Endothelial cell of umbilical vein (primary cell): ENCODE results near the gene MRGPRF. TPM values are rescaled to one million over a fixed set of nuclear protein-coding genes. Genes with fewer than 3 reads are reported as not detected.
"Not testable (repeated sequence)": the region's sequence is repeated elsewhere in the genome, so short reads cannot be mapped to it uniquely, and the experiment has no call there.

Experiments
- BruUV-seq: library from RNA; stranded (reverse); fragments of 400-500 nt; replicated peaks from 2 replicates; lab custom pipeline; 2021; lab: Mats Ljungman, UMichigan
- CTCF ChIA-PET: fragments of 300-600, 350-600 bp; sonication (Branson Sonifier 250); formaldehyde crosslinking; loops from one replicate; lab custom pipeline; 2021; ENCODE audit warnings: antibody characterized with exemption, inconsistent platforms; lab: Charles Lee
- POLR2A ChIA-PET: fragments of 300-600, 350-600 bp; sonication (Branson Sonifier 250); formaldehyde crosslinking; loops from one replicate; lab custom pipeline; 2021; ENCODE audit warnings: antibody characterized with exemption, inconsistent platforms; lab: Charles Lee
- DNase-seq: peaks from one replicate; pipeline ENCODE4 v3.0.0-alpha.2; 2011; ENCODE audit warnings: low read depth, low spot score
- FAIRE-seq: peaks from 2 replicates; lab custom pipeline; 2011; peaks lifted over from hg19 to GRCh38; lab: Jason Lieb, UNC
- H2AFZ ChIP-seq: 2 replicates; pipeline ENCODE4 v1.6.0; 2012; ENCODE audit warnings: low read depth, low read length, control low read depth, inconsistent platforms
- H3K27ac ChIP-seq: 2 replicates; pipeline ENCODE4 v1.5.1; 2011; ENCODE audit warnings: low read depth, mild to moderate bottlenecking, control low read depth, low read length, moderate library complexity; ENCODE audit not compliant: insufficient read depth
- H3K27me3 ChIP-seq, 2 experiments: 2 replicates each; pipeline versions ENCODE4 v1.6.0 to v1.6.1; 2011; ENCODE audit warnings: low read length in 2 of 2, mixed read lengths in 1 of 2; ENCODE audit not compliant: control insufficient read depth in 2 of 2, insufficient read depth in 2 of 2
- H3K36me3 ChIP-seq, 2 experiments: 2 replicates in 1 of 2; 3 replicates in 1 of 2; pipeline ENCODE4 v1.5.1; 2011; ENCODE audit warnings: low read length in 2 of 2, mild to moderate bottlenecking in 1 of 2, moderate library complexity in 1 of 2; ENCODE audit not compliant: control insufficient read depth in 2 of 2, insufficient read depth in 2 of 2; ENCODE audit errors: extremely low read depth in 1 of 2
- H3K4me1 ChIP-seq: 3 replicates; pipeline ENCODE4 v1.5.1; 2011; ENCODE audit warnings: mild to moderate bottlenecking, low read length; ENCODE audit not compliant: control insufficient read depth, insufficient read depth; ENCODE audit errors: extremely low read depth
- H3K4me2 ChIP-seq: 2 replicates; pipeline ENCODE4 v1.6.1; 2011; ENCODE audit warnings: low read length, control low read depth, mixed read lengths; ENCODE audit not compliant: insufficient read depth
- H3K4me3 ChIP-seq, 3 experiments: fragments of 200-600 bp in 1 of 3; sonication (generic), shearing (Covaris generic) in 1 of 3; replicated peaks in 1 of 3; 2 replicates each; pipeline ENCODE4 v1.5.1; 2011 to 2016; ENCODE audit warnings: control low read depth in 3 of 3, low read length in 3 of 3, mild to moderate bottlenecking in 2 of 3, inconsistent platforms in 1 of 3, low read depth in 1 of 3, moderate library complexity in 1 of 3; ENCODE audit not compliant: insufficient read depth in 1 of 3
- H3K79me2 ChIP-seq: 2 replicates; pipeline ENCODE4 v1.6.0; 2012; ENCODE audit warnings: low read length, inconsistent platforms; ENCODE audit not compliant: control insufficient read depth, insufficient read depth
- H3K9ac ChIP-seq: replicated peaks from 2 replicates; pipeline ENCODE3; 2011; ENCODE audit warnings: low read length, control low read depth; ENCODE audit not compliant: insufficient read depth; ENCODE audit errors: extremely low read depth
- H3K9me1 ChIP-seq: replicated peaks from 3 replicates; pipeline ENCODE4 v1.6.0; 2011; ENCODE audit warnings: mild to moderate bottlenecking, low read length; ENCODE audit not compliant: control insufficient read depth, insufficient read depth; ENCODE audit errors: extremely low read depth
- H3K9me3 ChIP-seq: replicated peaks from 2 replicates; pipeline ENCODE4 v1.5.1; 2012; ENCODE audit warnings: low read length, inconsistent platforms; ENCODE audit not compliant: control insufficient read depth, insufficient read depth
- H4K20me1 ChIP-seq: replicated peaks from 2 replicates; pipeline ENCODE3; 2011; ENCODE audit warnings: mild to moderate bottlenecking, low read length; ENCODE audit not compliant: control insufficient read depth, insufficient read depth; ENCODE audit errors: extremely low read depth
- CTCF ChIP-seq, 2 donors: IDR thresholded peaks; 1 replicate in 1 of 2; 2 replicates in 1 of 2; pipeline ENCODE4 v1.5.1; 2011; ENCODE audit warnings: low read length in 2 of 2, mild to moderate bottlenecking in 2 of 2, moderate library complexity in 2 of 2, control low read depth in 1 of 2, inconsistent platforms in 1 of 2, low read depth in 1 of 2; ENCODE audit not compliant: insufficient read depth in 1 of 2; ENCODE audit errors: extremely low read depth in 1 of 2
- EZH2 ChIP-seq: IDR thresholded peaks from 2 replicates; pipeline ENCODE4 v1.6.1; 2012; ENCODE audit warnings: borderline replicate concordance, low read depth, mild to moderate bottlenecking, moderate library complexity, low read length, inconsistent platforms; ENCODE audit not compliant: severe bottlenecking
- FOS ChIP-seq: IDR thresholded peaks from 2 replicates; pipeline ENCODE4 v1.6.1; 2011; ENCODE audit warnings: mild to moderate bottlenecking, low read length, moderate library complexity, borderline replicate concordance; ENCODE audit not compliant: insufficient read depth
- GATA2 ChIP-seq: IDR thresholded peaks from 2 replicates; pipeline ENCODE4 v1.7.0; 2011; ENCODE audit warnings: low read depth, mild to moderate bottlenecking, moderate library complexity, mixed read lengths, low read length; ENCODE audit not compliant: insufficient read length, insufficient read depth
- JUN ChIP-seq: IDR thresholded peaks from 2 replicates; pipeline ENCODE4 v1.6.1; 2011; ENCODE audit warnings: borderline replicate concordance, low read depth; ENCODE audit not compliant: insufficient read length, insufficient read depth
- MAX ChIP-seq: IDR thresholded peaks from 2 replicates; pipeline ENCODE4 v1.6.1; 2011; ENCODE audit not compliant: insufficient read depth, insufficient read length
- MYC ChIP-seq: IDR thresholded peaks from one replicate; pipeline ENCODE4 v1.6.1; 2011; ENCODE audit warnings: mild to moderate bottlenecking, low read depth, low read length
- POLR2A ChIP-seq: IDR thresholded peaks from 2 replicates; pipeline ENCODE4 v1.6.1; 2012; ENCODE audit warnings: low read depth, mild to moderate bottlenecking, control low read depth, low read length
- POLR2AphosphoS5 ChIP-seq: IDR thresholded peaks from 2 replicates; pipeline ENCODE4 v1.6.1; 2012; ENCODE audit warnings: low read depth, mild to moderate bottlenecking, control low read depth, low read length, moderate library complexity; ENCODE audit not compliant: insufficient read depth
- dilution Hi-C: fragments of 300-500 bp; cut with MboI; formaldehyde crosslinking; loops from one replicate; pipeline ENCODE4 v1.15.0; 2019; ENCODE audit warnings: low sequenced_read_pairs; ENCODE audit not compliant: extremely low pct_ligation_motif_present
- intact Hi-C: fragments of 100-400 bp; cut with micrococcal nuclease; formaldehyde crosslinking; loops from one replicate; pipeline ENCODE4 v1.10.0; 2022
- polyA plus RNA-seq, 4 experiments: library from polyadenylated mRNA; depleted of rRNA in 3 of 4; stranded (reverse) in 3 of 4; unstranded in 1 of 4; fragments of >200 nt; gene quantifications; 2 replicates each; pipeline versions ENCODE4 v1.2.1 to v1.2.3, GENCODE V29; 2011 to 2012; ENCODE audit warnings: missing spikeins in 1 of 4
- total RNA-seq: library from RNA; stranded (reverse); gene quantifications from 2 replicates; pipeline ENCODE4 v1.2.3, GENCODE V29; 2021

The MRGPRF gene
- total and polyA plus RNA-seq, 2 donors (not counting 3 experiments of a cell fraction or from before 2014, with no cell fraction given) = not detected

- no peaks in the 10 kb centered on the region for H3K9me3 ChIP-seq
- no peak overlapping the region for H3K4me2 ChIP-seq
- H3K27me3 ChIP-seq = peaks cover 0 to 8% of the 10 kb centered on the region in 2 experiments
- no peaks in the 10 kb centered on the region for H3K79me2 ChIP-seq
- no peaks in the 10 kb centered on the region for H3K4me1 ChIP-seq
- intact Hi-C loops = no loop called here
- POLR2A ChIA-PET = no interaction called here
- dilution Hi-C loops = no loop called here
- H3K9ac ChIP-seq = no peak overlapping the region
- FAIRE-seq (peak; percentile 70), DNase-seq (peak; percentile 12)
- no peaks in the 10 kb centered on the region for H3K9me1 ChIP-seq
- CTCF ChIA-PET = no interaction called here
- no peaks in the 10 kb centered on the region for H3K36me3 ChIP-seq
- peak overlapping the region; percentile 32 for H2AFZ ChIP-seq
- H3K4me3 ChIP-seq = no peak overlapping the region
- TF ChIP-seq JUN (no peak), MAX (no peak), GATA2 (no peak), POLR2A (no peak), EZH2 (no peak), POLR2AphosphoS5 (no peak), FOS (no peak), MYC (no peak), CTCF (IDR thresholded peaks at IDR 0.05; ENCODE audit: extremely low read depth in 1 of 2, insufficient read depth in 1 of 2, low read depth in 1 of 2, low read length in 2 of 2) (no peak)
- H3K27ac ChIP-seq = no peak overlapping the region
- no TSS peak for BruUV-seq
- H4K20me1 ChIP-seq = no peaks in the 10 kb centered on the region
Observed at GRCh38 chr11:68974421-68975194, 38.4 kb downstream of the MRGPRF start.

- dilution Hi-C loops, CTCF ChIA-PET, DNase-seq, intact Hi-C loops, H3K4me1 ChIP-seq, BruUV-seq, POLR2A ChIA-PET, H3K9me1 ChIP-seq, H4K20me1 ChIP-seq, H3K27ac ChIP-seq, H3K36me3 ChIP-seq, H3K9me3 ChIP-seq, FAIRE-seq, H2AFZ ChIP-seq, H3K79me2 ChIP-seq, H3K4me3 ChIP-seq, H3K9ac ChIP-seq, H3K4me2 ChIP-seq: not testable (repeated sequence)
- peaks cover 0 to 12% of the 10 kb centered on the region in 2 experiments for H3K27me3 ChIP-seq
Observed at GRCh38 chr11:68973706-68974105, 39.3 kb downstream of the MRGPRF start.
